Colon (tissue), 2 donors: ENCODE data around the gene ANKS1B.
"Not testable (repeated sequence)": the region's sequence is repeated elsewhere in the genome, so short reads cannot be mapped to it uniquely, and the experiment has no call there.

Source experiments
- FAIRE-seq: peaks from 2 replicates; lab custom pipeline; 2012; peaks lifted over from hg19 to GRCh38; lab: Jason Lieb, UNC
- donor health status: control.
- donor health status: control.

Gene ANKS1B

DNA sequence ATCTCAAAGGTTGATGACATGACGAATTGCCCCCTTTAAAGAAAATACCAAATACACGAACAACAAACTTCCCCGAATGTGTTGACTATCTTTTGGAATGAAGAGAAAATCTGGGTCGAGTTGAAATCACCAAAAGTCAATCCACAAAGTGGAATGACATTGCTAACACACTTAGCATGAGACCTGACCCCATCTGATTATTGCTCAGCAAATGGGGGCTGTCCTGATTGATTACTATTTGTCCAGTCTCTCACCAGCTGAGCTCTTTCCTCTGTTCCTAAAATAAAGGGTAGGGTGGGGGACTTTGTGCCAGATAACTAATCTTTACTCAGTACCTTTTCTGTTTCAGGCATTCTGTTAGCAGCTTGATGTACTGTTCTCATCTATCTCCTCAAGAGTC, 1116.2 kb downstream of the ANKS1B start:
- FAIRE-seq, result no peak

DNA sequence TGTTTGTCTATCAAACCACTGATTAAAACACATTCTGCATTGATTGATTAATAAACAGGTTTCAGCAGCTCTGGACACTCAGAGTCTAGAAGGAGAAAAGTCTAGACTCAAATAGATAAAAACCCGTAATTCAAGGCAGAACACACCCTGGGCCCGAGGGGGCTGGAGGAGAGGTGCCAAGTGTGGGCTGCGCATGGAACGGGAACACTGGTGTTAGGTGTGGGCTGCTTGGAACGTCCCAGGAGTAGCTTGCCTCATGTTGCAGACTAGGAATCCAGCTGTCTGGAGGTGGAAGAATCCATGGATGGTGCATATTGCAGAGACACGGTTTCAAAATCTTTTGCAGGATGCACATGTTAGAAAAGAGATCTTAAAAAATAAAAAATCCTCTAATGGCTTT, 1116.7 kb downstream of the ANKS1B start:
- no peak for FAIRE-seq

DNA sequence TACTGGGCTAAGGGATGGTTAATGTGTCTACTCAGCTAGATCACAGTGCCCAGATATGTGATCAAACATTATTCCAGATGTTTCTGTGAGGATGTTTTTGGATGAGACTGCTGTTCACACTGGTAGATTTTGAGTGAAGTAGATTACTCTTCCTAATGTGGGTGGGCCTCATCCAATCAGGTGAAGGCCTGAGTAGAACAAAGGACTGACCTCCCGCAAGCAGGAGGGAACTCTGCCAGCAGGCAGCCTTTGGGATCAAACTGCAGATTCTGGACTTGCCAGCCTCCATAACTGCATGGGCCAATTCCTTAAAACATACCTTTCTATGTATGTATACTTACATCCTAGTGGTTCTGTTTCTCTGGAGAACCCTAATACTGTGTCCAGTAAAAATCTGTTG, 1120.4 kb downstream of the ANKS1B start:
- FAIRE-seq, result no peak

DNA sequence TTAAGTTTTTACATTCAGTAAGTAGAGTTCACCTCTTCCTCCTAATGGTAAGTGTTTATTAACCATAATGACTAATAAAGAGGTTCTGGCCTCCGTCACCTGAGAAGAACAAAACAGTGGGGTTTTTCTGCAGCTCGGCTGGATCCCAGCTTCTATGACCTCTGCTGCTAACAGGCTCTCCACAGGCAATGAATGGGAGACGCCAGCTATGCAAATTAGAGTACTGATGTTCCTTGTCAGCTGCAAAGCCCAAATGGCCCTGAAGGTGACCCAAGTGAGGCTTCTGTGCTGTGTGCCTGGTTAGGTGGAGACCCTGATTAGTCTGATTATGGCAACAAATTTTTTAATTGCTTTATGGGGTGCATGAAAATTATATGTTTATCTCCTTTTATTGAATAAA, 1121.6 kb downstream of the ANKS1B start:
- no peak for FAIRE-seq

DNA sequence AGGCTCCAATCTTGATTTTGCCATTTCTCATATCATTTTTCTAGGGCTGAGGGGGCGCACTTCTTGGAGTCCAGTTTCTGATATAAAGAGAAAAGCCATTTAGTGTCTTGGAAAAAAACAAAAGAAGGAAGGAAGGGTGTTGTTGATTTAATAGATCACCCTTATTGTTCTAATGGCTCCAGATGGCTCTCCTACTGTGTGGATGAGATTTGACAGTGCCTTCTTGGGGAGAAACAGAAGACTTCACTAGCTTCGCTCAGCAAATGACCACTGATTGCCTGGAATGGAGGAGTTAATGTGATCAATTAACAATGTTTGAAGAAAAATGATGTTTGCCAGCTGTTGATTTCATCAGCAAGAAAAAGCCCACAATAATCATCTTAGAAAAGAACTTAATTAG, 1123.5 kb downstream of the ANKS1B start:
- no peak for FAIRE-seq

DNA sequence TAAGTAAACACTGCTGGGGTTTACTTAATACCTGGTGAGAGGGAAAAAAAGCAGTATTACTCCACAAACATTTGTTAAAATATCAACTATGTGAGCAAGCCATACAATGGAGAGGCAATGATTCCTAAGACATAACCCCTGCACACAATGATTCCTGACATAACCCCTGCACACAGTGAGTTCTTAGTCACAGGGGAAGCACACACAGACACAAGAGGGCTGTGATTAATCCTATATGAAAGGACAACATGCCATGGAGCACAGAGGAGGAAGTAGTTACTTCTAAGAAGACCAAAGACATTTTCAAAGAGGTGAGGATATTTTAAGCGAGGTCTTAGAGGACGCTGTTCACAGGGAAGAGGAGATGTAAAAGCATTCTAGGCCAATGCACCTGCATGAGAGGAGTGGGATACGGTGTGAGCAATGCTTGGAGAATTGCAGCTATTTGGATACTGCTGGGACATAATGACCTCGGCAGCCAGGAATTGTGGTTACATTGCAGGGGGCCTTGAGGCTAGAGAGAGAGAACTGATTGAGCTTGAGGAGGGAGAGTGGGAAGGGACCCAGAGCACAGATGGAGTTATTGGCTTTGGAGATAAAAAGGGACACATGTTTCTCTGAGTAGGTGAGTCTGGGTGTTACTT, 1127.7 kb downstream of the ANKS1B start:
- FAIRE-seq, result no peak

DNA sequence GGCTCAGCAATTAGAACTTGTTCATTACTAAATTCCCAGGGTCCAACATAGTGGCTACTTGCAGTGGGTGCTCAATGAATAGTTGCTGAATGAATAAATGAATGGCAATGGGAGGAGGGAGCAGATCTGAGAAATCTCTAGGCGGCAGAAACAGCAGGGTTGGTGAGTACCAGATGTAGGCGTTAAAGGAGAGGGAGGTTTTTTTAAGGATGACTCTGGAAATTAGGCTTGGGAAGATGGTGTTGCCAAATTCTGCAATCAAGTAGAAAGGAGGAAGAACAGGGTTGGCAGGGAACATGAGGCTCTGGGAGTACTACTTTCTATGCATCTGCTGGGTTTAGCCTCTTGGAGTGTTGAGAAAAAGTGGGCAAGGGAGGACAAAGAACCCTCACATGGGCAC, 1132.6 kb downstream of the ANKS1B start:
- no peak for FAIRE-seq

DNA sequence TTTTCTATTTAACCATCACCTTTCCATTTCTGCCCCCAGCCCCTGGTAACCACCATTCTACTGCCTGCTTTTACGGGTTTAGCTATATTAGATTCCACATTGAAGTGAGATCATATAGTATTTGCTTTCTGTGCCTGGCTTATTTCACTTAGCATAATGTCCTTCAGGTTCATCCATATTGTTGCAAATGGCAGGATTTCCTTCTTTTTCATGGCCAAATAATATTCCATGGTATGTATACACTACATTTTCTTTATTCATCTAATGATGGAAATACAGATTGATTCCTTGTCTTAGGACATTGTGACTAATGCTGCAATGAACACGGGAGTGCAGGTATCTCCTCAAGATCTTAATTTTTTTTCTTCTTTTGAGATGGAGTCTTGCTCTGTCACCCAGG, 1137.5 kb downstream of the ANKS1B start:
- no peak for FAIRE-seq

DNA sequence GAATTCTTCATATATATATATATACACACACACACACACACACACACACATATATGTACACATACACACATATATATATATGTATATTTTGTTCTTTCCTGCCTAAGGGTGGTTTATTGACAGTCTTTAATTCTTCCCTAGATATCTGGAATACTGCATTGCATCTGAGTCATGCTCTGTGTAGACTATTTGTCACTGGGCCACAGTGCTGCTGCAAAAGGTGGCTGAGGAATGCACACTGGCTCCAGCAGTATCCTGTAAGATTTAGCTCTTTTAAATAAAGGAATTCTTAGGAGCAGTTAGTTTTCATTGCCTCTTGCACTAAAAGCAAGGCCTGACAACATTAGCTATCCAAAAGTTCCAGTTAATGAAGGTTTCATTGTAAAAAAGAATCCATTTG, 1138.8 kb downstream of the ANKS1B start:
- no peak for FAIRE-seq

DNA sequence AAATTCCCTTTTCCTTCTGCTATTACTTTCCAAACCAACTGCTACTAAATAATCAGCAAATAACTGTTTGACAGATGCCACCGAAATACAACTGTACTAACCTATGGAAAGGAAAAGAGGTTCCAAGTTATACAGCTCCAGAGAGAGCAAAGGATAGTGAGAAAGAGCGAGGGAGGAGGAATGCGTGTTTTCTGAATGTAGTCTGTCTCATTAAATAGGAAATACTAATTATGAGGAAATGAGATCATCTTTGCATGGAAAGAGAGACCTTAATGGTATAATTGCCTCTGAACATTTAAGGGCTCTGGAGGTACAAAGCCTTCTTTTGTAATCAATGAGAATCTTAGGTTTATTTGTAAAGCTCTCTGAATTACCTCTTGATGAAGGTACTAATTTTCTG, 1144.4 kb downstream of the ANKS1B start:
- FAIRE-seq, result no peak

DNA sequence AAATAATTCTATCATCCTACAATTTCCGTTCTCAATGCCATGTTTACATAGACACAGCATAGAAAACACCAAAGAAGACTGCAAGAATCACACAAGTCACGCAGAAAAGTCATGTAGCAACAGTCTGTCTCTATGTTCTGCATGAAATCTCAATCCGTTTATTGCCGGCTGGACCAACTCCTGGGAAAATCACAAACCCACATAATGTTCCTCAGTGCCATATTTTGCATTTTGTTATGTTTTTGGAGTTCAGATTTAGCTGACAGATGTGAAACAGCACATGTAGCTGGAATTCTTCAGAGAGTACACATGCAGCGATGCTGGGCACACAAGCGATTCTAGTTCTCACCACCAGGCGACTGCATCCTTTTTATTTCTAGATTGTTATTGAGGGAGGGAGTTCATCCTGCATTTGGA, 1146.5 kb downstream of the ANKS1B start:
- FAIRE-seq, result no peak

DNA sequence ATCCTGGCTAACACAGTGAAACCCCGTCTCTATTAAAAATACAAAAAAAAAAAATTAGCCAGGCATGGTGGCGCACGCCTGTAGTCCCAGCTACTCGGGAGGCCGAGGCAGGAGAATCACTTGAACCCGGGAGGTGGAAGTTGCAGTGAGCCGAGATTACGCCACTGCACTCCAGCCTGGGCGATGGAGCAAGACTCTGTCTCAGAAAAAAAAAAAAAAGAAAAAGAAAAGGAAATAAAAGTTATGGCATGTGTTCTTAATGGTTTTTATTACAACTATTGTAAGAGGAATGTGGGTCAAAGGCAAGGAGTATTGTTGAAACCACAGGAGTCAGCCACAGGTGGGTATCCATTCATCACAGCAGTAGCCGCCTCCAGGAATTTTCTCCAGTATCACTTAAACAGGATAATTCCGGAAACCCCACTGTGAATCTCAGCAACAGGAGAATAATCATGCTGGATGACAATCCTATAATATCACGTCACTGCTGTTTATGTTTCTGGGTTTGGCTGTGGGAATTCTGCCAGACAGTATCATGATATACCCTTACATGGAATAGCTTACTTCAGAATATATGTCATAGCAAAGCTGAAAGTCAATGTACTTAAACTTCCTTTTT, 1147.5 kb downstream of the ANKS1B start:
- FAIRE-seq, result not testable (repeated sequence)

DNA sequence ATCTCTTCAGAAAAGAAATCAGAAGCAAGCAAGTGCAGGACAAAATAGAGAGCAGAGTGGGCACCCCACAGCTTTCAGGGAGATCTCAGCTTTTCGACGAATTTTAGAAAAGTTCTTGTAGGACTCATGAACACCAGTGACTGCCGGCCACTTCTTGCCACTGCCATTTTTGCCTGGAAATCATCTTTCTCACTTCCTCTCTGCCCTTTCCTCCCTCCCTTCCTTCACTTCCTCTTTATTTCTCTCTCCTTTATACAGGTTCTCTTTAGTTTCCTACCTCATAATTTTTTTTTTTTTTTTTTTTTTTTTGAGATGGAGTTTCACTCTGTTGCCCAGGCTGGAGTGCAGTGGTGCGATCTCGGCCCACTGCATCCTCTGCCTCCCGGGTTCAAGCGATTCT, 1154.1 kb downstream of the ANKS1B start:
- no peak for FAIRE-seq

DNA sequence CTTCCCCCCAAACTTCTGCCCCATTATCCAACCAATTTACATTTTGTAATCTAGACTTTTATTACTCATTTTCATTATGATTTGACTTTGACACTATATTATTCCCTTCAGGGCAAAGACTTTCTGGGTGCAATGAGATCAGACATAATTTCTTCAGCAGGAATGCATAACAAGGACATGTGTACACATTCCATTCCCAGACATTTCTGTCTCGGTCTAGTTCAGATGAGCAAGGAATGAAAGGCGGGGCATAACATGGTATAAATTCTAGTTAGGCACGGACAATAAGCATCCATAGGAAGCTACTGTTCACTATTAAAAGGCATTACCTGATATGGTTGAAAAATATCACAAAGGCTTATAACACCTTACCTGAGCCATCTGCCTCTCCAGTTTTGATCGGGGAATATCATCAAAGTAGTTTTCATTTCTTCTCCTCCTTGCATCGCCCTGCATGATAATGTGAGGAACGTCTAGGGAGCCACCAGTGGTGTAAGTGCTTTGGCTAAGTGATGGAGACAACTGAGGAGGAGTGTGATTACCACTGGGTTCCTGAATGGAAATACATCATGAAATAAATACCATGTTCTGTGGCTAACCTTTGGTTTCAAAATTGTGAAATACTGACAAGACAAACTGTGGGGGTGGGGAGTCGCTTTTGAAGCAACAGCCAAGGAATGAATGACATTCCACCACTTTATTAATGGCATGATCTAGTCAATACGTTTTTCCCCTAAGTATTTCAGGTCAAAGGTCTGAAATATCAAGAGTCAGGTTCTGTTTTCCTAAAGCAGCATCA, 1155.7 kb downstream of the ANKS1B start:
- no peak for FAIRE-seq

DNA sequence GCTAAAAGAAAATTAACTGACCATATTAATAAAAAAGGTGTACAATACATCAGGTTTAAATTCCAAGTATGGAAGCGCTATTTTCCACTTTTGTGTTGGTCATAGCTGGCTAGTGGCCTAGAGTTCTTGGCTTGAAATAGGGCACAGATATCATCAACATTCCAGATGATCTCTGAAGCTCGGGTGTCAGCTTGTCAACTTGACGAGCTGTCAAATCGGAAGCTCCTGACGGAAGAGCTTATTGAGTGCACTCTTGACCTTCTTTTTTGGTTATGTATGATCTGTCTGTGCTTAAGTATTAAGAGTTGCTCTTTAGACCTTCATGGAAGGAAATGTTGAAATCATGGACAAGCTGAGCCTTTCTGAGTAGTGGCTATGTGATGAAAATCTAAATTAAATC, 1161.7 kb downstream of the ANKS1B start:
- no peak for FAIRE-seq

DNA sequence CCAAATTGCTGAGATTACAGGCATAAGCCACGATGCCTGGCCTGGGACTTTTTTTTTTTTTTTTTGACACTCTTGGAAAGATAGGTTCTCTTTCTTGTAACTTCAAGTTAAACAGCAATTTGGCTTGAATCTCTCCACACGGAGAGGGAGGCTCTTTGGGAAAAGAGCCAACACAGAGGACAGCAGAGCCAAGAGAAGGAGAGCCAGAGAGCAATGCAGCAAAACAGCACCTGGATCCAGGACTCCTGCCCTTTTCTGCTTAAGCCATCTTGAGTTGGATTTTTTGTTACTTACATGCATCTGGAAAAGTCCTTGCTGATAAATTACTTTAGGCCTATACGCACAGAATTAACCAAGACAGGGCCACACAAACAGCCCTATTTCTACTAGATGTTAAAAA, 1162.9 kb downstream of the ANKS1B start:
- no peak for FAIRE-seq

DNA sequence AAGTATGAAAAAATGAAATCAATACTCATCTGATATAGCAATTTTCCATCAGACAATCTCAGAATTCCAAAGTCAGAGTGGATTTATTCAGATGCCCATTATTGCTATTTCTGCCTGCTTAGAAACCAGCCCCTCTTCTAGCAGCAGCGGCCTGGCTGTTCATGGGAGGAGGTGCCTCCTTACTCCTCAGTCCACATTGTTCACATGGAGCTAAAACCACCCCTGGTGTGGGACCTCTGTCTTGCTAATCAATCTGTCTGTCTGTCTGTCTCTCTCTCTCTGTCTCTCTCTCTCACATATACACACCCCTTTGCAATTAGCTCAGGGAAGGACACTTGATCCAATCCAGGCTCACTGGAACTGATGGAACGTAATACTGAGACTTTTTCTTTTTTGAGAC, 1163.5 kb downstream of the ANKS1B start:
- no peak for FAIRE-seq

DNA sequence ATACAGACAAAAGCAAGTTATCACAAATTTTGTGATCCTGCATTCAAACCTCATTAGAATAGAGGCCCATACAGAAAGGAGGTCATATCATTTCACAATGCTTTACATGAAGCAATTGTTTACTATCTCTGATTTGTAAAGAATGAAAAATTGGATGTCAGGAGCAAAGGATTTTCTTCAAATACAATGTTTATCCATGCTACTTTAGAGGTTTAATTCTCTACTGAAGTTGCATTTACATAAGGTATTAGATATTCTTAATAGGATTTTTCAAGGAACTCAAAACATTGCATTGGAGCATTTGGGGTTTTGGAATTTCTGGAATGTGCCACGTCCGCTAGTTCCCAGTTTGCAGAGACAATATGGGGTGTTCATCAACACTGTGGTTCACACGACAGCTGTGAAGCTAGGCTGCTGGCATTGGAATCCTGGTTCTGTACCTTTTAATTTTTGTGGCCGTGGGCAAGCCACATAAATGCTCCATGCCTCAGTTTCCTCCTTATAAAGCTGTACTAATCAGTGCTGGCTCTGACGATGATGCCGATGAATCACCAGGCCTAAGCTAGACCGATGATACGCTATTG, 1164.8 kb downstream of the ANKS1B start:
- no peak for FAIRE-seq

DNA sequence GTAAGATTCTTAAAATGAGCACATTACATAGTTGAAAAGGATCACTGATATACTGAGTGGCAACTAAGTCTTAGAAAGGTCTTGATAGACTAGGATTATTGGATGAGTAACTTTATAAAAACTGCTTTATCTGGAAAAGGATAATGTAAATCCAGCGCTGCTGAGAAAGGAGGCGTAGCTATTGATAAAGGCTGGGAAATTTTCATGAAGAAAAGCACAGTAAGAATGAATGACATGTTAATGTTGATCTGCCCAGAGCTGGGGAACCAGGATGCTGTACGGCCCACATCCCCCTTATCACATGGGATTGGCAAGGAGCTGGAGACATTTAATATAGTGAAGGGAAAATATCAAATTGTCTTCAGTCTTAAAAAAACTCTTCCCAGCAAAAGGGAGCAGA, 1165.7 kb downstream of the ANKS1B start:
- FAIRE-seq, result no peak

DNA sequence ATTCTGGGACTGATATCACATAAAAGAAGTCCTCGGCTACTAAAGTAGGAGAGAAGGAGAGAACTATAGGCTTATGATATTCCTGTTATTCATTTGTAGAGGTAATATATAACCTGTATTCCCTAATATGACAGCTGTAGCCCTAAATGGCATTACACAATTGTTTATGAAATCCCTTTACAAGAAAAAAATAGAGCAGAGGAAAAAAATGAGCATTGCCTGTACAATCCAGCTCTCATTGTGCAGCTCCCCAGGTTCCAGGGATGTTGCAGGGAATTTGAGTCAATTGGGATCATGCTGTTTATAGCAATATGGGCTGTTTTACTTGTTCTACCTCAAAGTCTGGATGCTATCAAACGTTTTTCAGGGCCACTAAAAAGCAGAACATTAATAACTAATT, 1166.5 kb downstream of the ANKS1B start:
- no peak for FAIRE-seq

DNA sequence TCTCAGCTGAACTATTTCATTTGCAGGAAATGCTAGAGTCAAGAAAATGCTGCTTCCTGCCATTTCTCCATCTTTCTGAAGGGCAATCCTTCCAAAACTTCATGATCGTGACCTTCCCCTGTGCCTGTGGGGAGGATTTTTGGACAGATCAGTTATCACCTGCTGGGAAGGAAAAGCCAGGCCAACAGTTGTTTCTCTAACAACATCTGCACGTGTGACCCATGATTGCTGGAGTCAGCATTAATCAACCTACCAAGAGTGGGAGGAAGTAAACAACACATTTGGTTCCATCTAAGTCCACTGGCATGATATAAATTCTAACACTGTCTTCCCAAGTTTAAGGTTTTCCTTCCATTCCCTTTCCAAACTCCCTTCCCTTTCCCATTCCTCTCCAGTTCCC, 1167.0 kb downstream of the ANKS1B start:
- no peak for FAIRE-seq

DNA sequence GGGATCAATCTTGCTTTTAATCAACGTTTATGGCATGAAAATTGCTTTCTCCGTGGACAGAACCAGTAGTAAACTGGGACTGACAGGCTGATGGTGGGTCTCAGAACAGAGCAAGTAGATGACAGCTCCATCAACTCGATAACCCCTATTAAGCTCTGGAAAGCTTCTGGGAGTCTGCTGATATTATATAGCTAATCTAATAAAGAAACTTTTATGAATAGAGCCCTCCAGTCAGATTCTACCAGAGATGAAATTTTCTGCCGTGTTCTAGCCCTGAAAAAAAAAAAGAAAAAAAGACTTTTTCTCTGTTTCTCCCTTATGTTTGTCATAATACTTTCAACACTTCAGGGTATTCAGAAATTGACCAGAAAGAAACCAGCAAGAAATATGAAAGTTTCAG, 1168.0 kb downstream of the ANKS1B start:
- no peak for FAIRE-seq

DNA sequence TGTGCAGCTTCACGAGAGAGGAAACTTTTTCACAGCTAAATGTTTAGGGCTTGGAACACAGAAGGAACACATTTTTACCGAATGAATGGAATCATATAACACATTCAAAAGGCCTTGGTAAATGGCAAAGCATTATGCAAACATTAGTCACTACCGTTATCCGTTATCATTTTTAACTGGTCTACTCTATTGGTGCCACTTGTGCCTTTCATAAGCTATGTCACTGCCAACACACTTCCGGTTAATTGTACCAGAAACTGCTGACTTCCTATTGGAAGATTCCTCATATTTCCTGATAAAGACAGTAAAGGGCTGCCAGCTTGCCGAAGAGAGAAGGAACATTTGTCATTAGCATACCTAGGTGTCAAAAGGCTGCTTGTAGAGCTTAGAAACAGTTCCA, 1170.5 kb downstream of the ANKS1B start:
- no peak for FAIRE-seq
